ENCODE data around the gene SMPD1.

The SMPD1 gene

DNA sequence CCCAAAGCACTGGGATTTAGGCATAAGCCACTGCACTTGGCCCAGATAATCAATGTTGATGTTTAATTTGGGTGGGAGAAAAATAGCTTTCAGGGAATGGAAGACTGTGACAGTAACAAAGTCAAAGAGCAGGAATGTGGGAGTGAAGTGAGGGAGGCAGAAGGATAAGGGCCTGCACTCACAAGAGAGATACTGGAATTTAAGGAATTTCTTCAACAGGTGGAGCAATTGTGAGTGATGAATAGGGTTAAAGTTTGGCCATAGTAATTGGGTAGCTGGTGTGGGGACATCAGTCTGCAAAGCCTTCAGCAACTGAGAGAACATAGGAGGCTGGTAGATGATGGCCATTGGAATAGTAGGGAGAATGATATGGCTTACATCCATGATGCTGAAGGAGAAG is 37.2 kb downstream of the SMPD1 start:
- Histone ChIP-seq H3K4me3 (ENCODE audit: insufficient read depth, low read length, poor library complexity, severe bottlenecking) (no peak overlapping the region), H3K27ac (ENCODE audit: low read depth, low read length) (no peak overlapping the region), H3K36me3 (ENCODE audit: low read length) (no peaks in the 10 kb centered on the region), H3F3A (ENCODE audit: insufficient read depth) (no peaks in the 10 kb centered on the region), H3K9me3 (ENCODE audit: insufficient read depth, low read length) (no peaks in the 10 kb centered on the region), H3K9me2 (replicated peaks; ENCODE audit: insufficient read depth, low read length) (no peaks in the 10 kb centered on the region), H3K9ac (ENCODE audit: low read length) (no peak overlapping the region), H3K27me3 (ENCODE audit: low read length) (no peaks in the 10 kb centered on the region), H3K79me2 (ENCODE audit: insufficient read depth, low read length) (no peaks in the 10 kb centered on the region), H3K4me2 (ENCODE audit: low read depth, low read length, poor library complexity, severe bottlenecking) (no peak overlapping the region), H2AFZ (ENCODE audit: low read depth, low read length, severe bottlenecking) (no peak overlapping the region), H4K20me1 (ENCODE audit: low read depth, low read length) (no peaks in the 10 kb centered on the region)
- TF ChIP-seq EZH2phosphoT487 (conservative IDR thresholded peaks at IDR 0.05; ENCODE audit: low read length) = no peak
- TF ChIP-seq, protein P1, sequence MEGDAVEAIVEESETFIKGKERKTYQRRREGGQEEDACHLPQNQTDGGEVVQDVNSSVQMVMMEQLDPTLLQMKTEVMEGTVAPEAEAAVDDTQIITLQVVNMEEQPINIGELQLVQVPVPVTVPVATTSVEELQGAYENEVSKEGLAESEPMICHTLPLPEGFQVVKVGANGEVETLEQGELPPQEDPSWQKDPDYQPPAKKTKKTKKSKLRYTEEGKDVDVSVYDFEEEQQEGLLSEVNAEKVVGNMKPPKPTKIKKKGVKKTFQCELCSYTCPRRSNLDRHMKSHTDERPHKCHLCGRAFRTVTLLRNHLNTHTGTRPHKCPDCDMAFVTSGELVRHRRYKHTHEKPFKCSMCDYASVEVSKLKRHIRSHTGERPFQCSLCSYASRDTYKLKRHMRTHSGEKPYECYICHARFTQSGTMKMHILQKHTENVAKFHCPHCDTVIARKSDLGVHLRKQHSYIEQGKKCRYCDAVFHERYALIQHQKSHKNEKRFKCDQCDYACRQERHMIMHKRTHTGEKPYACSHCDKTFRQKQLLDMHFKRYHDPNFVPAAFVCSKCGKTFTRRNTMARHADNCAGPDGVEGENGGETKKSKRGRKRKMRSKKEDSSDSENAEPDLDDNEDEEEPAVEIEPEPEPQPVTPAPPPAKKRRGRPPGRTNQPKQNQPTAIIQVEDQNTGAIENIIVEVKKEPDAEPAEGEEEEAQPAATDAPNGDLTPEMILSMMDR (IDR thresholded peaks at IDR 0.05; ENCODE audit: insufficient read depth, low read length, poor library complexity, severe bottlenecking) = no peak

DNA sequence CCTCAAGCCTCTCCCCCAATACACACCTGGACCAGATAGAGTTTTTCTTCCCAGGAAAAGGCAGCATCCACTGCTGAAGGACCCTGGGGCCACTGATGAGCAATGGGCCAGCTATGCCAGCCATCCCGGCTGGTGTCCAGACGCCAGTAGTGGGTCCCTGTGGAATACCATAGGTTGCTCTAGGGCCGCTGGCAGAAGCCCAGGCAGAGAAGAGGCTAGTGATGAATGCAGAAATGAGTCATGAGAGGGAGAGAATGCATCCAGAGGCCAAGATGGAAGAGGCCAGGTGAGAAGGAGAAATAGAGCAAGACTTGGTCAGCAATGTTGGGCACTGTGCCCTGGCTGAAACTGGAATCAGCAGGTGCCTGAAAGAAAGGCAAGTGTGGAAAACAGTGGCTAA is 41.6 kb downstream of the SMPD1 start:
- no peak overlapping the region for H2AFZ ChIP-seq (ENCODE audit: low read depth, low read length, severe bottlenecking)
- H3K9ac ChIP-seq (ENCODE audit: low read length) = no peak overlapping the region
- H3K79me2 ChIP-seq (ENCODE audit: insufficient read depth, low read length) = no peaks in the 10 kb centered on the region
- peaks cover 6% of the 10 kb centered on the region; the same call in 1 of the 2 replicates for H3F3A ChIP-seq (ENCODE audit: insufficient read depth)
- H4K20me1 ChIP-seq (ENCODE audit: low read depth, low read length) = no peaks in the 10 kb centered on the region
- no peaks in the 10 kb centered on the region for H3K36me3 ChIP-seq (ENCODE audit: low read length)
- H3K9me3 ChIP-seq (ENCODE audit: insufficient read depth, low read length) = no peaks in the 10 kb centered on the region
- no peak overlapping the region for H3K4me3 ChIP-seq (ENCODE audit: insufficient read depth, low read length, poor library complexity, severe bottlenecking)
- TF ChIP-seq, protein P1 (IDR thresholded peaks at IDR 0.05; ENCODE audit: insufficient read depth, low read length, poor library complexity, severe bottlenecking) = no peak
- no peak for TF ChIP-seq EZH2phosphoT487 (conservative IDR thresholded peaks at IDR 0.05; ENCODE audit: low read length)
- no peaks in the 10 kb centered on the region for H3K9me2 ChIP-seq (replicated peaks; ENCODE audit: insufficient read depth, low read length)
- no peaks in the 10 kb centered on the region for H3K27me3 ChIP-seq (ENCODE audit: low read length)
- H3K27ac ChIP-seq (ENCODE audit: low read depth, low read length) = no peak overlapping the region
- H3K4me2 ChIP-seq (ENCODE audit: low read depth, low read length, poor library complexity, severe bottlenecking) = no peak overlapping the region

DNA sequence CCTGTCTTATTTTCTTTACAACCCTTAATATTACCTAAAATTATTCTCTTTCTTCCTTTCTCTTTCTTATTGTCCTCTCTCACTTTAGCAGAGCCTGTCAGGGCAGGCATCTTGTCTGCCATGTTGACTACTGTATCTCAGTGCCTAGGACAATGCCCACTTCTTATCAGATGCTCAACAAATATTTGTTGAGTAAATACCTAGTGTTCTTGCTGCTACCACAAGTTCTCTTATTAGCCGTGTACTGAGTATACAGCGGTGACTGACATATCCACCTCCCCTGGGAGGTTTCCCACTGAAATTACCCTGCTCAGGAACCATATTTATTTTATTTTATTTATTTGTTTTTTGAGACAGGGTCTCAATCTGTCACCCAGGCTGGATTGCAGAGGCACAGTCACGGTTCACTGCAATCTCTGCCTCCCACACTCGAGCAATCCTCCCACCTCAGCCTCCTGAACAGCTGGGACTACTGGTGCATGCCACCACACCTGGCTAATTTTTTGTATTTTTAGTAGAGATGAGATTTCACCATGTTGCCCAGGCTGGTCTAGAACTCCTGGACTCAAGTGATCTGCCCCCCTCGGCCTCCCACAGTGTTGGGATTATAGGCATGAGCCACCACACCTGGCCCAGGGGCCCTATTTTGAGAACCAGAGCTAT is 43.9 kb downstream of the SMPD1 start:
- Histone ChIP-seq H2AFZ (ENCODE audit: low read depth, low read length, severe bottlenecking) (no peak overlapping the region), H3K9me3 (ENCODE audit: insufficient read depth, low read length) (no peaks in the 10 kb centered on the region), H3K27ac (ENCODE audit: low read depth, low read length) (no peak overlapping the region), H3K4me3 (ENCODE audit: insufficient read depth, low read length, poor library complexity, severe bottlenecking) (no peak overlapping the region), H3F3A (ENCODE audit: insufficient read depth) (peaks cover 6% of the 10 kb centered on the region; the same call in 1 of the 2 replicates), H3K79me2 (ENCODE audit: insufficient read depth, low read length) (no peaks in the 10 kb centered on the region), H4K20me1 (ENCODE audit: low read depth, low read length) (no peaks in the 10 kb centered on the region), H3K27me3 (ENCODE audit: low read length) (no peaks in the 10 kb centered on the region), H3K4me2 (ENCODE audit: low read depth, low read length, poor library complexity, severe bottlenecking) (no peak overlapping the region), H3K36me3 (ENCODE audit: low read length) (no peaks in the 10 kb centered on the region), H3K9ac (ENCODE audit: low read length) (no peak overlapping the region), H3K9me2 (replicated peaks; ENCODE audit: insufficient read depth, low read length) (no peaks in the 10 kb centered on the region)
- TF ChIP-seq EZH2phosphoT487 (conservative IDR thresholded peaks at IDR 0.05; ENCODE audit: low read length) = no peak
- TF ChIP-seq, protein P1 (IDR thresholded peaks at IDR 0.05; ENCODE audit: insufficient read depth, low read length, poor library complexity, severe bottlenecking) = no peak

Data from SU-DHL-6 (cell line).